ENCODE data around the gene PCMT1.

Gene PCMT1

GRCh38 chr6:149723771-149724417 is 25.6 kb upstream of the PCMT1 start:
- H3K36me3 ChIP-seq (ENCODE audit: low read depth): peaks cover 41% of the 10 kb centered on the region
- H3K9me3 ChIP-seq (ENCODE audit: severe bottlenecking): no peaks in the 10 kb centered on the region
- no peak for DNase-seq (ENCODE audit: low spot score)
- no peak overlapping the region for H3K27ac ChIP-seq (ENCODE audit: poor library complexity, severe bottlenecking)
- peak; percentile 88 for TF ChIP-seq CTCF (IDR thresholded peaks at IDR 0.05; ENCODE audit: poor library complexity, severe bottlenecking)
- H3K4me1 ChIP-seq (ENCODE audit: insufficient read depth, poor library complexity, severe bottlenecking): no peaks in the 10 kb centered on the region
- ATAC-seq (ENCODE audit: low read depth): peak; percentile 95
- no peaks in the 10 kb centered on the region for H3K27me3 ChIP-seq (ENCODE audit: insufficient read depth, poor library complexity, severe bottlenecking)
- H3K4me3 ChIP-seq (ENCODE audit: severe bottlenecking): no peak overlapping the region

- DNase-seq (ENCODE audit: low spot score) (no peak), ATAC-seq (ENCODE audit: low read depth) (no peak)
- TF ChIP-seq CTCF (IDR thresholded peaks at IDR 0.05; ENCODE audit: poor library complexity, severe bottlenecking): no peak
- H3K4me1 ChIP-seq (ENCODE audit: insufficient read depth, poor library complexity, severe bottlenecking): no peaks in the 10 kb centered on the region
- no peaks in the 10 kb centered on the region for H3K27me3 ChIP-seq (ENCODE audit: insufficient read depth, poor library complexity, severe bottlenecking)
- H3K27ac ChIP-seq (ENCODE audit: poor library complexity, severe bottlenecking): no peak overlapping the region
- no peaks in the 10 kb centered on the region for H3K9me3 ChIP-seq (ENCODE audit: severe bottlenecking)
- H3K36me3 ChIP-seq (ENCODE audit: low read depth): peaks cover 59% of the 10 kb centered on the region
- no peak overlapping the region for H3K4me3 ChIP-seq (ENCODE audit: severe bottlenecking)
Measured at GRCh38 chr6:149725785-149726184, 23.8 kb upstream of the PCMT1 start.

- no peaks in the 10 kb centered on the region for H3K9me3 ChIP-seq (ENCODE audit: severe bottlenecking)
- no peaks in the 10 kb centered on the region for H3K4me1 ChIP-seq (ENCODE audit: insufficient read depth, poor library complexity, severe bottlenecking)
- peaks cover 75% of the 10 kb centered on the region for H3K36me3 ChIP-seq (ENCODE audit: low read depth)
- TF ChIP-seq CTCF (IDR thresholded peaks at IDR 0.05; ENCODE audit: poor library complexity, severe bottlenecking): no peak
- no peaks in the 10 kb centered on the region for H3K27me3 ChIP-seq (ENCODE audit: insufficient read depth, poor library complexity, severe bottlenecking)
- ATAC-seq (ENCODE audit: low read depth) (no peak), DNase-seq (ENCODE audit: low spot score) (no peak)
- H3K4me3 ChIP-seq (ENCODE audit: severe bottlenecking): no peak overlapping the region
- no peak overlapping the region for H3K27ac ChIP-seq (ENCODE audit: poor library complexity, severe bottlenecking)
Measured at GRCh38 chr6:149727793-149728498, 21.6 kb upstream of the PCMT1 start.

GRCh38 chr6:149728499-149729234 is 20.9 kb upstream of the PCMT1 start:
- Histone ChIP-seq H3K4me3 (ENCODE audit: severe bottlenecking) (no peak overlapping the region), H3K36me3 (ENCODE audit: low read depth) (peaks cover 80% of the 10 kb centered on the region), H3K9me3 (ENCODE audit: severe bottlenecking) (no peaks in the 10 kb centered on the region), H3K27ac (ENCODE audit: poor library complexity, severe bottlenecking) (no peak overlapping the region), H3K27me3 (ENCODE audit: insufficient read depth, poor library complexity, severe bottlenecking) (no peaks in the 10 kb centered on the region), H3K4me1 (ENCODE audit: insufficient read depth, poor library complexity, severe bottlenecking) (no peaks in the 10 kb centered on the region)
- DNase-seq (ENCODE audit: low spot score) (no peak), ATAC-seq (ENCODE audit: low read depth) (no peak)
- no peak for TF ChIP-seq CTCF (IDR thresholded peaks at IDR 0.05; ENCODE audit: poor library complexity, severe bottlenecking)
